ENCODE results near the gene ACAD9.

The ACAD9 gene

DNA sequence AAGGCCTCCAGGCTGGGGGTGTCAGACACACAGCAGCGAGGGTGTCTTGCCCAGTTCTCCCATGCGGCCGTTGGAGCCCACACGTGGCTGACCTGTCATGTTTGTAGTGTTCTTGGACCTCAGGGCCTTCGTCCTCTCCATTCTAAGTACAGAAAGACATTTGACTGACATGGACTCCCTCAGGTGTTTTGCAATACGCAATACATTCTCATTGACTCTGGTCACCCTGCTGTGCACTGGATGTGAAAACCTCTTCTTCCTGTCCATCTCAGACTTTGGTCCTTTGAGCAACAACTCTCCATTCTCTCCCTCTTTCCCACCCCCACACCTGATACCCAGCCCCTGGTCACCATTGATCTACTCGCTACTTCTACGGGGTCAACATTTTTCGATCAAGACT is 28.9 kb upstream of the ACAD9 start:
- H3K4me3 ChIP-seq (ENCODE audit: low read depth, low read length), result no peak overlapping the region
- TF ChIP-seq, protein P1, sequence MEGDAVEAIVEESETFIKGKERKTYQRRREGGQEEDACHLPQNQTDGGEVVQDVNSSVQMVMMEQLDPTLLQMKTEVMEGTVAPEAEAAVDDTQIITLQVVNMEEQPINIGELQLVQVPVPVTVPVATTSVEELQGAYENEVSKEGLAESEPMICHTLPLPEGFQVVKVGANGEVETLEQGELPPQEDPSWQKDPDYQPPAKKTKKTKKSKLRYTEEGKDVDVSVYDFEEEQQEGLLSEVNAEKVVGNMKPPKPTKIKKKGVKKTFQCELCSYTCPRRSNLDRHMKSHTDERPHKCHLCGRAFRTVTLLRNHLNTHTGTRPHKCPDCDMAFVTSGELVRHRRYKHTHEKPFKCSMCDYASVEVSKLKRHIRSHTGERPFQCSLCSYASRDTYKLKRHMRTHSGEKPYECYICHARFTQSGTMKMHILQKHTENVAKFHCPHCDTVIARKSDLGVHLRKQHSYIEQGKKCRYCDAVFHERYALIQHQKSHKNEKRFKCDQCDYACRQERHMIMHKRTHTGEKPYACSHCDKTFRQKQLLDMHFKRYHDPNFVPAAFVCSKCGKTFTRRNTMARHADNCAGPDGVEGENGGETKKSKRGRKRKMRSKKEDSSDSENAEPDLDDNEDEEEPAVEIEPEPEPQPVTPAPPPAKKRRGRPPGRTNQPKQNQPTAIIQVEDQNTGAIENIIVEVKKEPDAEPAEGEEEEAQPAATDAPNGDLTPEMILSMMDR (IDR thresholded peaks at IDR 0.05; ENCODE audit: control insufficient read depth, extremely low read depth, insufficient read depth), result no peak
- DNase-seq (ENCODE audit: low read depth), result no peak

DNA sequence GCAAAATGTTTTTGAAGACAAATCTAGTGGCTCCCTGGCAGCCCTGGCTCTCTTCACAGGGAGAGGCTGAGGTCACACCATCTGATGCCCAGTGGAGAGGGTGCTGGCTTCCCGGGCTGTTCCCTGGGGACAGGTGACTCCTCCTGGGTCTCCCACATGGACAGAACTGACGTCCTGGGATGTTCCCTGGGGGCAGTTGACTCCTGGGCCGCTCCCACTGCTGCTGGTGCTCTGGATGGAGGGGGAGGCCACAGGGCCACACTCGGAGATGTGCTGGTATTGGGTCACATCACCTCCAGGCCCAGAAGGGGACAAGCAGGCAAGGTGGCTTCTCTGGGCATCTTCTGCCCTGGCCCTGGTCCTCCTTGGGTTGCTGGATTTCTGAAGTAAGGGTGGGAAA is 27.8 kb upstream of the ACAD9 start:
- no peak overlapping the region for H3K4me3 ChIP-seq (ENCODE audit: low read depth, low read length)
- no peak for DNase-seq (ENCODE audit: low read depth)
- TF ChIP-seq, protein P1 (IDR thresholded peaks at IDR 0.05; ENCODE audit: control insufficient read depth, extremely low read depth, insufficient read depth), result no peak

DNA sequence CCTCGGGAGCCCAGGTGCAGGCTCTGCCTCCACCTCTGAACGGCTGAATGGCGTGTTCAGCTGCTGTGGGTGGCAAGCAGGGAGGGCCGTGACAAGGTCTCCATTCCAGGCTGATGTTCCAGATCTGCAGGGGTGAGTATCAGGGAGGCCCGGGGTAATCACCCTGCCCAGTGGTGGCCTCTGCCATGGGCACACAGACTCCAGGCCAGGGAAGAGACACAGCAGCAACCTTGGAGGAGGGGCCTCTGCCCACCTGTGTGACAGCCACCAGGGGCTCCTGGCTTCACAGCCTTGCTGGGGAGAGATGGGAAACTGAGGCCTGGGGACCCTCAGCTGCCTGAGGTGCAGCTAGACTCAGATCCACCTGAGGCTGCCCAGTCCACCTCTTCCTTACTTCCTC is 25.6 kb upstream of the ACAD9 start:
- DNase-seq (ENCODE audit: low read depth), result no peak
- TF ChIP-seq, protein P1 (IDR thresholded peaks at IDR 0.05; ENCODE audit: control insufficient read depth, extremely low read depth, insufficient read depth), result no peak
- H3K4me3 ChIP-seq (ENCODE audit: low read depth, low read length), result no peak overlapping the region

DNA sequence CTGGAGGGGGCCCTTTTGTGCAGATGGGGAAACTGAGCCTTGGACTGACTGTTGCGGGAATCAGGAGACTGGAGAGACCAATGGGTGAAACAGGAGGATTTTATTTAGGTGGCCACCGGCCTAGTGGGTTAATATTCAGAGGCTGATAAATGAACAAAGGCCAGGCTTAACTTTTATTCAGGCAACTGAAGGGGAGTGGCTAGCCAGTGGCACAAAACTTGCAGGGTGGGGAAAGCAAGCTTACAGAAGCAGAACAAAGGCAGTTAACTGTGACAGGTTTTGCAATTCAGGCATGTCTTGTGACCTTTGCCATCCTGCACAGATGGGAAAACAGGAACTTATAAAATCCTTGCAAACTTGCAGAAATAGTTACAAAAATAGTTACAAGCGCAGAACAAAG is 24.9 kb upstream of the ACAD9 start:
- TF ChIP-seq, protein P1 (IDR thresholded peaks at IDR 0.05; ENCODE audit: control insufficient read depth, extremely low read depth, insufficient read depth), result no peak
- DNase-seq (ENCODE audit: low read depth), result no peak
- no peak overlapping the region for H3K4me3 ChIP-seq (ENCODE audit: low read depth, low read length)

DNA sequence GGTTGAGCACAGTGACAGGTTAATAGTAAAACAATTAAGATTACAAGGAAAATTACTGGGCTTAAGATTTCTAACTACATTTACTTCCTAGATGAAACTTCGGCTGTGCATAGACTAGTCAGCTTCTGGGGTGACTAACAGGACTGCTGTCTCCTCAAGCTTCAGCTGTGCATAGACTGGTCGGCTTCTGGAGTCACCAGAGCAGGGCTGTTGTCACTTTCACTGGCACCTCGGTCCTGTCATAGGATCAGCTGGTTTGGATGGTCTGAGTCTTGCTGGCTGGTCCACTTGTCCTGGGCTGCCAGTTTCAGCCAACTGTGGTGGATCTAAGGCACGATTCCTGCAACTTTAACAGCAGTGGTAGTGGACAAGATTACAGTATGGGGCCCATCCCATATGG is 23.9 kb upstream of the ACAD9 start:
- DNase-seq (ENCODE audit: low read depth), result no peak
- TF ChIP-seq, protein P1 (IDR thresholded peaks at IDR 0.05; ENCODE audit: control insufficient read depth, extremely low read depth, insufficient read depth), result no peak
- H3K4me3 ChIP-seq (ENCODE audit: low read depth, low read length), result no peak overlapping the region

GRCh38 chr3:128858167-128858566 is 21.3 kb upstream of the ACAD9 start:
- TF ChIP-seq, protein P1 (IDR thresholded peaks at IDR 0.05; ENCODE audit: control insufficient read depth, extremely low read depth, insufficient read depth), result no peak
- no peak for DNase-seq (ENCODE audit: low read depth)
- H3K4me3 ChIP-seq (ENCODE audit: low read depth, low read length), result no peak overlapping the region

GRCh38 chr3:128859630-128860029 is 19.8 kb upstream of the ACAD9 start:
- TF ChIP-seq, protein P1 (IDR thresholded peaks at IDR 0.05; ENCODE audit: control insufficient read depth, extremely low read depth, insufficient read depth), result no peak
- no peak for DNase-seq (ENCODE audit: low read depth)
- no peak overlapping the region for H3K4me3 ChIP-seq (ENCODE audit: low read depth, low read length)

Data from LNCaP clone FGC (cell line).